TTC549 (cell line): ENCODE results near the gene TMPRSS9.
"Not testable (repeated sequence)": the region's sequence is repeated elsewhere in the genome, so short reads cannot be mapped to it uniquely, and the experiment has no call there.

ENCODE experiments used
- FAIRE-seq: peaks from 2 replicates; lab custom pipeline; 2012; peaks lifted over from hg19 to GRCh38; lab: Jason Lieb, UNC

Gene TMPRSS9

DNA sequence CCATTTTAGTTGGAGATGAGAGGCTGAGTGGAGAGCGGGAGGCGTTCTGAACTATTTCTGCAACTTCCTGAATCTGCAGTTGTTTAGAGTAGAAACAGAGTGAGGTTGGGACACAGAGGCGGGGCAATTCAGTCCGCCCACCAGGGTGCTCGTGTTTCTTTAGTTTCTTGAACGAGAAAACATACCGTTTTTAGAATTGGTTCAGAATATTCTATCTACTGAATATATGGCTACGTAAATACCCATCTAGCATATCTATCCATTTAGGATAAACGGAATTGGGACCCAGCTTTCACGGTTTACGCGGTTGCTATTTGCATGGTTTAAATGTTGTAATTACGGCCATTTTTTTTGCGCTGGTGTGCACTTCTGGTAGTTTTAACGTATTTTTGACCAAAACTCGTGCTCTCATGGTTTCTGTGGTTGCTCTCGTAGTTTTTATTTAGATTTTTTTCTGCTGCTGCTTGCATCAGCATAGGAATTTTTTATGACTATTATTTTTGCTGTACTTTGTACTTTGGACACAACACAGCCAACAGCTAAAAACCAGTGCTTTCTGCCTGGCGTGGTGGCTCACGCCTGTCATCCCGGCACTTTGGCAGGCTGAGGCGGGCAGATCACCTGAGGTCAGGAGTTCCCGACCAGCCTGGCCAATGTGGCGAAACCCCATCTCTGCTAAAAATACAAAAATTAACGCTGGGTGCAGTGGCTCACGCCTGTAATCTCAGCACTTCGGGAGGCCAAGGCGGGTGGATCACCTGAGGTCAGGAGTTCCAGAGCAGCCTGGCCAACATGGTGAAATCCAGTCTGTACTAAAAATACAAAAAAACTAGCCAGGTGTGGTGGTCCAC, 34.6 kb downstream of the TMPRSS9 start:
- no peak for FAIRE-seq

DNA sequence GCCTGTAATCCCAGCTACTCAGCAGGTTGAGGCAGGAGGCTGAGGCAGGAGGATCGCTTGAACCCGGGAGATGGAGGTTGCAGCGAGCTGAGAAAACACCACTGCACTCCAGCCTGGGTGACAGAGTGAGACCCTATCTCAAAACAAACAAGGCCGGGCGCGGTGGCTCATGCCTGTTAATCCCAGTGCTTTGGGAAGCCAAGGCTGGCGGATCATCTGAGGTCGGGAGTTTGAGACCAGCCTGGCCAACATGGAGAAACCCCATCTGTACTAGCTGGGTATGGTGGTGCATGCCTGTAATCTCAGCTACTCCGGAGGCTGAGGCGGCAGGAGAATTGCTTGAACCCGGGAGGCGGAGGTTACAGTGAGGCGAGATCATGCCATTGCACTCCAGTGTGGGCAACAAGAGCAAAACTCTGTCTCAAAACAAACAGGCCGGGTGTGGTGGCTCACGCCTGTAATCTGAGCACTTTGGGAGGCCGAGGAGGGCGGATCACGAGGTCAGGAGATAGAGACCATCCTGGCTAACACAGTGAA, 35.3 kb downstream of the TMPRSS9 start:
- FAIRE-seq: not testable (repeated sequence)

DNA sequence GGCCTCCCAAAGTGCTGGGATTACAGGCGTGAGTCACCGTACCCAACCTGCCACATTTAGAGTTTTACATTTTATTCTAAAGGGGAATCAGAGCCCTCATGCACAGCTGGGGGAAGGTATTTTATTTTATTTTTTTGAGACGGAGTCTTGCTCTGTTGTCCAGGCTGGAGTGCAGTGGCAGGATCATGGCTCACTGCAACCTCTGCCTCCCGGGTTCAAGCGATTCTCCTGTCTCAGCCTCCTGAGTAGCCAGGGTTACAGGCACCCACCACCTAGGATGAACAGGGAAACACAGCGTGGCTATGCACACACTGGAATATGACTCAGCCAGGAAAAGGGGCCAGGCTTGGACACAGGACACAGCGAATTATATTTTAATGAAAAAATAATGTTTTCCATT, 37.1 kb downstream of the TMPRSS9 start:
- FAIRE-seq: not testable (repeated sequence)

DNA sequence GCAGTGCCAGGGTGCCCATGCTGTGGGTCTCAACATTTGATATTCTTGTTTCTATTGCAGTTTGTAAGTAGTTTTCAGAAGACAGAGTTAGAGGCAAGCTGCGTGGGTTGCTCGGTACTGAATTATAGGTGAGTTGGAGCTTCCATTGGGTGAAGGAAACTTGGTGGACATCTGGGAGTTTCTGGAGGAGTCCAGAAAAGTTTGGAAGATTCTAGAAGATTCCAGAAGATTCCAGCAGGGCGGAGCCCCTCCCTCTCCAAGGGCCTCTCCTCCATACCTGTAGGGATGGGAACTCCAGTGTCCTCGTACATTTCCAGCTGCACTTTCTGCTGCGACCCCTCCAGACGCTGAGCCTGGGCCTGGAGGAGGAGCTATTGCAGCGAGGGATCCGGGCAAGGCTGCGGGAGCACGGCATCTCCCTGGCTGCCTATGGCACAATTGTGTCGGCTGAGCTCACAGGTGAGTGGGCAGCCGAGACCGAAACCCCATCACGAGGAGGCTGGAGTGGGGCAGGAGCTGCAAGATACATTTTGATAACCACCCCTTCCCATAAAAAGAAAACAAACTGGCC, 38.8 kb downstream of the TMPRSS9 start:
- no peak for FAIRE-seq

DNA sequence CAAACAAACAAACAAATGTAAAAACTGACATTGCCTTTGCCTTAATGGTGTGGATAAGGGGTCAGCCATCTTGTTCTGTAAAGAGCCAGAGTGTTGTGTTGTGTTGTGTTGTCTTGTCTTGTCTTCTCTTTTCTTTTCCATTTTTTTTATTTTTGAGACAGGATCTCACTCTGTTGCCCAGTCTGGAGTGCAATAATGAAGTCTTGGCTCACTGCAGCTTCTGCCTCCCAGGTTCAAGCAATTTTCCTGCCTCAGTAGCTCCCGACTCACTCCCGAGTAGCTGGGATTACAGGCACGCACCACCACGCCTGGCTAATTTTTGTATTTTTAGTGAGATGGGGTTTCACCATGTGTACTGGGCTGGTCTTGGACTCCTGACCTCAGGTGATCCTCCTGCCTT, 39.5 kb downstream of the TMPRSS9 start:
- no peak for FAIRE-seq

DNA sequence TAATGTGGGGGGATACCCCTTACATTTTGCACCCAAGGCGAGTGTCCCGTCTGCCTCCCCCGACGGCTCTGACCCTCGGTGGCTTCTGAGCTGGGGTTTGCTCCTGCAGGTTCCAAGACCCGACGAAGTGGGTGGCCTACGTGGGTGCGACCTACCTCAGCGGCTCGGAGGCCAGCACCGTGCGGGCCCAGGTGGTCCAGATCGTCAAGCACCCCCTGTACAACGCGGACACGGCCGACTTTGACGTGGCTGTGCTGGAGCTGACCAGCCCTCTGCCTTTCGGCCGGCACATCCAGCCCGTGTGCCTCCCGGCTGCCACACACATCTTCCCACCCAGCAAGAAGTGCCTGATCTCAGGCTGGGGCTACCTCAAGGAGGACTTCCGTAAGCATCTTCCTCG, 48.2 kb downstream of the TMPRSS9 start:
- no peak for FAIRE-seq

DNA sequence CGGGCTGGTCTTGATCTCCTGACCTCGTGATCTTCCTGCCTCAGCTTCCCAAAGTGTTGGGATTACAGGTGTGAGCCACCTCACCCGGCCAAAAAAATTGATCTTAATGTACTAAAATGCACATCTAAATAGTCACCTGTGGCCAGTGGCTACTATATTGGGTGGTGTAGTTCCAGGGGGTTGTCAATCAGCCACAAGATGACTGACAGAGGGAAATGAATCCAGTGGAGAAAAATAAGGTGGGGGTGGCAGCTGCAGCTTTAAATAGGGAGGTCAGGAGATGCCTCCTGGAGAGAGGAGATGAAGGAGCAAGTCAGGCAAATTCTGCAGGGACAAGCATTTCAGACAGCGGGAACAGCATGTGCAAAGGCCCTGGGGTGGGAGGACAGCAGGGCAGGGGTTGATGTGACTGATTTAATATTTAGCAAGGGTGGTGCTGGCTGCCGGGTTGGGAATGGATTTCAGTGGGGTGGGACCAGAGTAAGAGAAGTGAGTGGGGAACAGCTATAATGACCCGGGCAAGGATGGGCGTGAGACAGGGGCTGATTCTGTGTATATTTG, 49.4 kb downstream of the TMPRSS9 start:
- FAIRE-seq: no peak

DNA sequence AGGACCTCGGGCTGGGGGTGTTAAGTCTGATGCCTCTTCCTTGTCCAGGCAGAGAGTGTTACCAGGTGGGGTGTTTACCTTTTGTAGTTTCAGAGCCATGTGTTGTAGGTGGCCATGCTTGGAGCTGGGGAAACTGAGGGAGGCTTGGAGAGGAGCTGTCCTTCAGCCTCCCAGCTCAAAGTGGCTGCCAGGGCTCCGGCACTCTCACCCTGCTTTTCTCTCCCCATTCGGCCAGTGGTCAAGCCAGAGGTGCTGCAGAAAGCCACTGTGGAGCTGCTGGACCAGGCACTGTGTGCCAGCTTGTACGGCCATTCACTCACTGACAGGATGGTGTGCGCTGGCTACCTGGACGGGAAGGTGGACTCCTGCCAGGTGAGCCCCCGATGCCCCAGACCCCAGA, 50.0 kb downstream of the TMPRSS9 start:
- no peak for FAIRE-seq

DNA sequence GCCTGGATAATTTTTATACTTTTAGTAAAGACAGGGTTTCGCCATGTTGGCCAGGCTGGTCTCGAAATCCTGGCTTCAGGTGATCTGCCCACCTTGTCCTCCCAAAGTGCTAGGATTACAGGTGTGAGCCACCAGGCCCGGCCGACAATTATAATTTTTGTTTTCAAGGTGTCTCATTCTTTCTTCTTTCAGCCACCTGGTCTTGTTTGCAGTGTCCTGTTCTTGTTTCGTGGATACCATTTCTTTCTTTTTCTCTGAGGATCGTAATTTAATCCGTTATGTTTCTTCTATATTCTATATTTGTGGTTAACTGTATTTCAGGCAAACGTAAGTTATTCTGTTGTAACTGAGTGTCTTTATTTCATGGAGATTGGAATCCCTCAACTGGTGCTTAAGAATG, 51.6 kb downstream of the TMPRSS9 start:
- no peak for FAIRE-seq

DNA sequence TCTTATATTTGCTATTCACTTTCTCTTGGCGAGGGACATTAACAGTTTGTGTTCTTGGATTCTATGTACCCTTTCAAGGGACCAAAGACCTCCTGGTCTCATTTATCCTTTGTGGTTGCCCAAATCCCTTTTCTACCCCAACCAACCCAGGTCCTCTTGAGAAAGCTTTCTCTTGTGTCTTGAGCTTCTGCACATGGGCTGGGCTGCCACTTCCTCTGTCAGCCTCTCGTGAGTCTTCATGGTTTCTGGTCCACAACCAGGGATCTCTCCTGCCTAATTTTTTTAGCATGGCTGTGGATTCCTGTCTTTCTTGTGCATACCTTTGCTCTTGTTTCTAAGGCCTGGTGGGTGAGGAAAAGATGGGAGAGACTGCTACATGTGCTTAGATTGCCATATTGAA, 52.4 kb downstream of the TMPRSS9 start:
- no peak for FAIRE-seq

DNA sequence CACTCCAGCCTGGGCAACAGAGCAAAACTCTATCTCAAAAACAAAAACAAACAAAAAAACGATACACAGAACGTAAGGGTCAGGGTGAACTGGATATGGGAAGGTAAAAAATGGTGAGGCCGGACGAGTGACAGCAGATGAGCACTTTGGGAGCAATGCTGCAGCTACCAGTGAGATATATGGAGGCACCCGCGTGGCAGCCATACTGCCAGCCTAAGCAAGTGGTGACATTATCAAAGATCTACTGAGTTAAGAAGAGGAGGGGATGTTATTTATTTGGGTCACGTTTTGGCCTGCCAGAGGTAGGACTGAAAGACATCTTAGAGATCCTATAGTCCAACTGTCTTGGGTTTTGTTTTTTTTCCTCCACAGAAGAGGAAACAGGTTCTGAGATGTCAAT, 53.1 kb downstream of the TMPRSS9 start:
- FAIRE-seq: no peak

DNA sequence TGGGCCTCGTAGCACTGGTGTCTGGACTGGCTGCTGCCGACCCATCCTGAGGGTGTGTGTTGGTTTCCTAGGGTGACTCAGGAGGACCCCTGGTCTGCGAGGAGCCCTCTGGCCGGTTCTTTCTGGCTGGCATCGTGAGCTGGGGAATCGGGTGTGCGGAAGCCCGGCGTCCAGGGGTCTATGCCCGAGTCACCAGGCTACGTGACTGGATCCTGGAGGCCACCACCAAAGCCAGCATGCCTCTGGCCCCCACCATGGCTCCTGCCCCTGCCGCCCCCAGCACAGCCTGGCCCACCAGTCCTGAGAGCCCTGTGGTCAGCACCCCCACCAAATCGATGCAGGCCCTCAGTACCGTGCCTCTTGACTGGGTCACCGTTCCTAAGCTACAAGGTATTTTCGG, 53.6 kb downstream of the TMPRSS9 start:
- FAIRE-seq: no peak

DNA sequence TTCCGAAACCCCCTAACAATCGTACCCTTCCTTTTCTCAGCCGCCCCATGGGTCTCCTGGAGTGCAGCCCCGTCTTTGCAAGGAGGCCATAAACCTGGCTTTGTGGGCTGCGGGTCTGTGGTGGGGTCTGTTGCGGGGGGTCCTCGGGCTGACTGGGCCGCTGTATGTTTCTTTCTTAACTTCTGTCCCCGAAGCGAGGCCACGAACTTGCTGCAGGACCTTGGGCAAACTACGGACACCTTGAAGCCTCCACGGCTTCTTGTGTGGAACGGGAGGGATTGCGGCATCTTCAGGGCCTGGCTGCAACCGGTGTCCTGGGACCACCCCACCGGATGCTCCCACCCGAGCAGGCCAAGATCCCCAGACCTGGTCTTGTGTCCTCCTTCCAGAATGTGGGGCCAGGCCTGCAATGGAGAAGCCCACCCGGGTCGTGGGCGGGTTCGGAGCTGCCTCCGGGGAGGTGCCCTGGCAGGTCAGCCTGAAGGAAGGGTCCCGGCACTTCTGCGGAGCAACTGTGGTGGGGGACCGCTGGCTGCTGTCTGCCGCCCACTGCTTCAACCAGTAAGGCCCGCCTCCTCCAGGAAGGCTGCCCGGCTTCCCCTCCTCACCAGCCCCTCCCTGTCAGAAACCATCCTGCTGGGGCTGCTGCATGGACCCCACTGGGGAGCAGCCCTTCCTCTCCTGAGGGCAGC, 55.4 kb downstream of the TMPRSS9 start:
- no peak for FAIRE-seq

DNA sequence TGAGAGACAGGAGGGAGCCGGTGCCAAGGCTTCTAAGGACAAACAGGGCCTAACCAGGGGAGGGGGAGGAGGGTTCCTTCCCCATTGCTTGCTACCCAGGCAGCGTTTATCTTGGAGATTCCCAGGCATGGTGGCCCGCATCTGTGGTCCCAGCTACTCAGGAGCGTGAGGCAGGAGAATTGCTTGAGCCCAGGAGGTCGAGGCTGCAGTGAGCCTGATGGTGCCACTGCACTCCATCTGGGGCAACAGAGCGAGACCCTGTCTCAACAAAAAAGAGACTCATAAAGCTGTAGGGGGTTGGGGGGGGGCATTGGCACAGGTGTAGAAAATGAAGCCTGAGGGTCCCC, 55.9 kb downstream of the TMPRSS9 start:
- no peak for FAIRE-seq

DNA sequence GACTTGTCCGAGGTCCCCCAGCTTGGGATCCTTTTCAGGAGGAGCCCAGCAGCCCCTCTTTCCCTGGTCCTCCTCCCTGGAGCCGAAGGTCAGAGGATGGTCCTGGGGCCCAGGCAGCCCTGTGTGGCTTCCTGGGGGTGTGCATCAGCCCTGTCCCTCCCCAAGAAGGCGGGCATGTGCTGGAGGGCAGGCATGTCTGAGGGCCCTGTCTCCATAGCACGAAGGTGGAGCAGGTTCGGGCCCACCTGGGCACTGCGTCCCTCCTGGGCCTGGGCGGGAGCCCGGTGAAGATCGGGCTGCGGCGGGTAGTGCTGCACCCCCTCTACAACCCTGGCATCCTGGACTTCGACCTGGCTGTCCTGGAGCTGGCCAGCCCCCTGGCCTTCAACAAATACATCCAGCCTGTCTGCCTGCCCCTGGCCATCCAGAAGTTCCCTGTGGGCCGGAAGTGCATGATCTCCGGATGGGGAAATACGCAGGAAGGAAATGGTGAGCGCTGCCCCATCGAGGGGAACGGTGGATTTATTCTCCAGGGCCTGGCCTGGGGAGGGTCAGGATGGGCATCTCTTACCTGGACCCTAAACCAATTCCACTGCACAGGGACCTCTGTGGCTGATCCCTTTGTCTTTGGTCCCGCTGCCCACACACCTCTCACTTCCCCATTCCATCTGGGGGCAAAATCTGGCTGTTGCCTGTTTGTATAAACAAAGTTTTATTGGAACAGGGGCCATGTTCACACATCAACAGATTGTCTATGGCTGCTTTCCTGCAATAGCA, 56.4 kb downstream of the TMPRSS9 start:
- FAIRE-seq: no peak

DNA sequence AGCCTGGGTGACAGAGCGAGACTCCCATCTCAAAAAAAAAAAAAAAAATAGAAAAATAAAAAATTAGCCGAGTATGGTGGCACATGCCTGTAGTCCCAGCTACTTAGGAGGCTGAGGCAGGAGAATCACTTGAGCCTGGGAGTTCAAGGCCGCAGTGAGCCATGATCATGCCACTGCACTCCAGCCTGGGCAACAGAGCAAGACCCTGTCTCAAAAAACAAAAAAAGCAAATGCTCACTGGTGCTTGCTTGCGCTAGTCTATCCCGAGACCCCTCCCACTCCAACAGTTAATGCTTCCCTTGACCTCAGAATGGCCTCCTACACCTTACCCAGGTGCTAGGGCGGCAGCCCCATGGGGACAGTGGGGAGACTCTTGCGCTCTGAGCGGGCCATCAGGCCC, 57.4 kb downstream of the TMPRSS9 start:
- not testable (repeated sequence) for FAIRE-seq

DNA sequence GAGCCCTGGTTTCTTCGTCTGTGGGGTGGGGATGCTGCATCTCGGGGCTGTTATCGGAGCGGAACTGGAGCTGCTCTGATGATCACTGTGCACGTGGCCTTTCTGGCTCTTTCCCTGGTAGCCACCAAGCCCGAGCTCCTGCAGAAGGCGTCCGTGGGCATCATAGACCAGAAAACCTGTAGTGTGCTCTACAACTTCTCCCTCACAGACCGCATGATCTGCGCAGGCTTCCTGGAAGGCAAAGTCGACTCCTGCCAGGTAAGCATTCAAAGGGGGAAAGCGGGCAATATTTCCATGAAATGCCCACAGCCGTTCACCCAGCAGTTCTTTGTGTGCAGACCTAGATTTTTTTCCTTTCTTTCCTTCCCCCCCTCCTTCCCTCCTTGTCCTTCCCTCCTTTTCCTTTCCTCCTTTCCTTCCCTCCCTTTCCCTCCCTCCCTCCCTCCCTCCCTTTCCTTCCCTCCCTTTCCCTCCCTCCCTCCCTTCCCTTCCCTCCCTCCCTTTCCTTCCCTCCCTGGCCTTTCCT, 57.9 kb downstream of the TMPRSS9 start:
- no peak for FAIRE-seq

DNA sequence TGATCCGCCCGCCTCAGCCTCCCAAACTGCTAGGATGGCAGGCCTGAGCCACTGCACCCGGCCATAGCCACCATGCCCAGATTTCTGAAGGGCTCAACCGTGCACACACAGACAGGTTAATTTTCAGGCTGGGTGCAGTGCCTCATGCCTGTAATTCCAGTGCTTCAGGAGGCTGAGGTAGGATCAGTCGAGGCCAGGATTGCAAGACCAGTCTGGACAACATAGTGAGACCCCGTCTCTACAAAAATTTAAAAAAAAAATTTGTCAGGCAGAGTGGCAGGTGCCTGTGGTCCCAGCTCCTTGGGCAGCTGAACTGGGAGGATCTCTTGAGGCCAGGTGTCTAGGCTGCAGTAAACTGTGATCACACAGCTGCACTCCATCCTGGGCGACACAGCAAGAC, 59.7 kb downstream of the TMPRSS9 start:
- FAIRE-seq: no peak

DNA sequence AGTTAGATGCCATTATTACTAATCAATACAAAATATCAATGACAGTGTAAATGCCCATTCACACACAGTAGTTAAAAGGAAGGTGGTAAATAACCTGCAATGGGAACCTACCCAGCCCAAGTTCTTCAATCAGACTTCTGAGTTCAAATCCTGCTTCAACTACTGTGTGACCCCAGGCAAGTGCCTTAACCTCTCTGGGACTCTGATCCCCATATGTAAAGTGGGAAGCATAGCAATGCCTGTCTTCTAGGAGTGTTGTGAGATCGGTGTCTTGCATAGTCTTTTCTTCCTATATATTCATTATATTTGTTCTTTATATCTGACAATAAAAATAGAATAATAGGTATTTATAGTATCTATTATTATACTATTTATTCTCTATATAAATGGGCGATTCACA, 60.4 kb downstream of the TMPRSS9 start:
- FAIRE-seq: no peak

DNA sequence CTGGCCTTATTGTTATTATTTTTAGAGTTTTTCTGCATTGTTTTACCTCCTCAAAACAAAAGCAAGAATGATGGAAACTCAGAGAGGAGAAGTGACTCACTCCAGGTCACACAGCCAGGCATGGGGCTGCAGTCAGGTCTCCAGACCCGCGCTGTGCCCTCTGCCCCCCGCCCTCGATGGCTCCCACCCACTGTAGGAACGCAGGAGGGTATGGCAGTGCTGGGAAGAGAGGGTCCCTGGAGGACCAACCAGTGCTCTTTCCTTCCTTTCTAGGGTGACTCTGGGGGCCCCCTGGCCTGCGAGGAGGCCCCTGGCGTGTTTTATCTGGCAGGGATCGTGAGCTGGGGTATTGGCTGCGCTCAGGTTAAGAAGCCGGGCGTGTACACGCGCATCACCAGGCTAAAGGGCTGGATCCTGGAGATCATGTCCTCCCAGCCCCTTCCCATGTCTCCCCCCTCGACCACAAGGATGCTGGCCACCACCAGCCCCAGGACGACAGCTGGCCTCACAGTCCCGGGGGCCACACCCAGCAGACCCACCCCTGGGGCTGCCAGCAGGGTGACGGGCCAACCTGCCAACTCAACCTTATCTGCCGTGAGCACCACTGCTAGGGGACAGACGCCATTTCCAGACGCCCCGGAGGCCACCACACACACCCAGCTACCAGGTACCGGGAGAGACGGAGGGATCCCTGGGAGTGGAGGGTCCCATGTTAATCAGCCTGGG, 61.7 kb downstream of the TMPRSS9 start:
- FAIRE-seq: no peak
